ENCODE data around the gene PRRT3.

- TF ChIP-seq POLR2A (IDR thresholded peaks at IDR 0.05; ENCODE audit: insufficient read depth in 1 of 2, low read depth in 2 of 2, low read length in 2 of 2) = 0 out of 4 replicates have a peak, but pooled peaks of 1 of the 2 experiments have one; percentile 59
- no peak; the same call in 1 of the 2 replicates for TF ChIP-seq ZNF629 (CRISPR knock-in tag; conservative IDR thresholded peaks at IDR 0.05)
- no peak for TF ChIP-seq CHD2 (IDR thresholded peaks at IDR 0.05; ENCODE audit: low read depth, low read length)
- peak; percentile 90 for TF ChIP-seq CTCF (CRISPR knock-in tag; IDR thresholded peaks at IDR 0.05)
- TF ChIP-seq ZNF274 (CRISPR knock-in tag; IDR thresholded peaks at IDR 0.05) = peak; percentile 37; the same call in 1 of the 2 replicates
- TF ChIP-seq EP300 (IDR thresholded peaks at IDR 0.05; ENCODE audit: low read depth in 2 of 2, low read length in 2 of 2) = no peak
- no peak for TF ChIP-seq EP300 (CRISPR knock-in tag; IDR thresholded peaks at IDR 0.05; ENCODE audit: borderline replicate concordance)
- no peak for TF ChIP-seq ZNF17 (CRISPR knock-in tag; IDR thresholded peaks at IDR 0.05)
- no peak for TF ChIP-seq ZNF644 (CRISPR knock-in tag; IDR thresholded peaks at IDR 0.05; ENCODE audit: low read depth)
- TF ChIP-seq HNF4G (IDR thresholded peaks at IDR 0.05; ENCODE audit: borderline replicate concordance, low read depth, low read length) = no peak
- no peak for TF ChIP-seq HNF4G (CRISPR knock-in tag; IDR thresholded peaks at IDR 0.05; ENCODE audit: borderline replicate concordance, low read depth)
These were observed 19.2 kb downstream of the PRRT3 start for GRCh38 chr3:9932843-9933560.

Measured in HepG2 (cell line).